ENCODE results near the gene CIAPIN1. TPM values are rescaled to one million over a fixed set of nuclear protein-coding genes. Genes with fewer than 3 reads are reported as not detected.
"Not testable (repeated sequence)": the region's sequence is repeated elsewhere in the genome, so short reads cannot be mapped to it uniquely, and the experiment has no call there.

The CIAPIN1 gene
- total RNA-seq, 2 experiments from 2014 or later: 27.8 to 28.0 TPM

GRCh38 chr16:57439947-57440346 lies 7.2 kb downstream of the CIAPIN1 start:
- POLR2A ChIA-PET; CTCF ChIA-PET; H3K27ac Mint-ChIP-seq; H3K4me3 ChIP-seq (ENCODE audit: low read length); ATAC-seq (ENCODE audit: poor library complexity); H3K4me1 ChIP-seq (ENCODE audit: insufficient read depth, low read length); H3K27ac ChIP-seq (ENCODE audit: low read depth in 1 of 2, low read length in 2 of 2); H3K27me3 ChIP-seq (ENCODE audit: control insufficient read depth in 1 of 2, insufficient read depth in 2 of 2, low read length in 2 of 2); H3K4me3 Mint-ChIP-seq; DNase-seq; H3K27me3 Mint-ChIP-seq; H3K9me3 Mint-ChIP-seq: not testable (repeated sequence)
- Histone ChIP-seq H3K36me3 (ENCODE audit: insufficient read depth, low read length) (peaks cover 53% of the 10 kb centered on the region), H3K9me3 (ENCODE audit: control insufficient read depth in 1 of 2, insufficient read depth in 1 of 2, low read length in 2 of 2) (peaks cover 10 to 13% of the 10 kb centered on the region in 2 experiments)
- H3K4me1 Mint-ChIP-seq (ENCODE audit: low read depth): peaks cover 22% of the 10 kb centered on the region
- peaks cover 64% of the 10 kb centered on the region for H3K36me3 Mint-ChIP-seq (ENCODE audit: low read depth)
- intact Hi-C loops (cut with DNase I, micrococcal nuclease): loop anchor here in 1 of 2 experiments (10.0 kb wide), 1 partner anchor 195 kb away; the partner anchor contains the start of gene ARL2BP

GRCh38 chr16:57435838-57436237 lies 11.3 kb downstream of the CIAPIN1 start:
- ChIA-PET CTCF (no interaction called here), POLR2A (interaction anchor here (0.7 kb wide), 1 partner anchor 214 kb away, joined by 4 read pairs; no protein-coding TSS in a partner anchor)
- Mint-ChIP-seq H3K9me3 (no peaks in the 10 kb centered on the region), H3K4me3 (no peak overlapping the region), H3K27ac (no peak overlapping the region), H3K36me3 (ENCODE audit: low read depth) (peaks cover 88% of the 10 kb centered on the region), H3K4me1 (ENCODE audit: low read depth) (peaks cover 39% of the 10 kb centered on the region), H3K27me3 (no peaks in the 10 kb centered on the region)
- intact Hi-C loops (cut with DNase I, micrococcal nuclease): no loop called here
- DNase-seq: no peak
- H3K27ac ChIP-seq (ENCODE audit: low read depth in 1 of 2, low read length in 2 of 2): peak overlapping the region in 1 of 2 donors; percentile 4
- ATAC-seq (ENCODE audit: poor library complexity): no peak
- H3K4me3 ChIP-seq (ENCODE audit: low read length): no peak overlapping the region
- no peak for TF ChIP-seq CTCF (IDR thresholded peaks at IDR 0.05)
- peaks cover 89% of the 10 kb centered on the region for H3K36me3 ChIP-seq (ENCODE audit: insufficient read depth, low read length)
- H3K4me1 ChIP-seq (ENCODE audit: insufficient read depth, low read length): peaks cover 22% of the 10 kb centered on the region
- H3K9me3 ChIP-seq (ENCODE audit: control insufficient read depth in 1 of 2, insufficient read depth in 1 of 2, low read length in 2 of 2): peaks cover 9 to 10% of the 10 kb centered on the region in 2 experiments
- no peaks in the 10 kb centered on the region for H3K27me3 ChIP-seq (ENCODE audit: control insufficient read depth in 1 of 2, insufficient read depth in 2 of 2, low read length in 2 of 2)

- Mint-ChIP-seq H3K9me3 (no peaks in the 10 kb centered on the region), H3K36me3 (ENCODE audit: low read depth) (peaks cover 88% of the 10 kb centered on the region), H3K4me1 (ENCODE audit: low read depth) (peaks cover 38% of the 10 kb centered on the region), H3K27ac (peak overlapping the region; percentile 84), H3K4me3 (peak overlapping the region; percentile 11), H3K27me3 (no peaks in the 10 kb centered on the region)
- no peak overlapping the region for H3K4me3 ChIP-seq (ENCODE audit: low read length)
- POLR2A ChIA-PET: interaction anchor here (1.0 to 2.7 kb wide), 3 partner anchors 12 to 28 kb away, joined by 3 to 18 read pairs (median 12); partner anchors contain the start of genes CIAPIN1, COQ9 and POLR2C
- intact Hi-C loops (cut with DNase I, micrococcal nuclease): no loop called here
- peaks cover 22% of the 10 kb centered on the region for H3K4me1 ChIP-seq (ENCODE audit: insufficient read depth, low read length)
- H3K36me3 ChIP-seq (ENCODE audit: insufficient read depth, low read length): peaks cover 87% of the 10 kb centered on the region
- H3K9me3 ChIP-seq (ENCODE audit: control insufficient read depth in 1 of 2, insufficient read depth in 1 of 2, low read length in 2 of 2): no peaks in the 10 kb centered on the region
- TF ChIP-seq CTCF (IDR thresholded peaks at IDR 0.05): no peak
- DNase-seq (peak in 5 of 14 experiments; percentile 22 to 51 (median 45)), ATAC-seq (ENCODE audit: poor library complexity) (peak; percentile 89)
- H3K27ac ChIP-seq (ENCODE audit: low read depth in 1 of 2, low read length in 2 of 2): peak overlapping the region in 1 of 2 donors; percentile 3
- H3K27me3 ChIP-seq (ENCODE audit: control insufficient read depth in 1 of 2, insufficient read depth in 2 of 2, low read length in 2 of 2): no peaks in the 10 kb centered on the region
- CTCF ChIA-PET: interaction anchor here (1.4 to 1.9 kb wide), 3 partner anchors 13 to 86 kb away, joined by 3 to 9 read pairs (median 3); partner anchors contain the start of genes CIAPIN1 and COQ9
Observed at GRCh38 chr16:57434003-57434402, 13.2 kb downstream of the CIAPIN1 start.
